HuH-7.5 (cell line): ENCODE results near the gene PHLPP1.

Source experiments
- DNase-seq: peaks from one replicate; pipeline ENCODE4 v3.0.0; 2011; ENCODE audit warnings: low spot score

The PHLPP1 gene

DNA sequence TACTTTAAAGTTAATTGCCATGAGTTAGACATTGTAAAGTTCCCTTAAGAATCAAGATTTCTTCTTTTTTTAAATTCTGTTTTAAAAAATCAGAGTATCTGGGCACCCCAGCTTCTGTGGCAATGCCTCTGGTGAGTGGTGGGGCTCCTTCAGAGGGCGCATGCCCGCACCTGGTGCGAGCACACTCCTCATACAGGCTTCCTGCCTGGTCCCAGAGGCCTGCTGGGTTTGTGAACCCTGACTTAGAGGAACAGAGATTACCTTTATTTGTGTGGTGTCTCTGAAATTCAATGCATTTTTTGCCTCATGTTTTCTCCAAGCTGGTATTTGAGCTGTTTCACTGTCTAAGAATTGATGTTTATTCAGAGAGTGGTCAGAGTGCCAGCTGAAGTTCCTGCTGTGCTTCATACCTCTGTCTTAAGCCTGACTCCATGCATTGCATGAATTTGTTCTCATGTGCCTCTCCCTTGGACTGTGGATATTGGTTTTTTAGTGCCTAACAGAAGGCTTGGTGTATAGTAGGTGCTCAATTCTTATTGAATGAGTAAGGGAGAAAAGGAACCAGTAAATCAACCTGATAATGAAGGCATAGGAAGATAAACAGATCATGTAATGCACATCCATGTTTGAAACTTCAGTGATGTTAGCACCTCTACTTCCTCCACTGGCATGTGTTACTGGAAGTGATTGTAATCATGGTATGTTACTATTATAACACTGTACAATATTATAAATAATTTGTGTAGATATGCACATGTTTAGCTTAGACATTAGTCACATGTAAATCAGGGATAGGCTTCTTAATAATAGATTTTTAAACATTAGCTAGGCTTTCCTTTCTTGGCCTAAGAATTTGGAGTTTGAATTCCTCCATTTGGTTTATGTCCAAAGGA, 29.0 kb downstream of the PHLPP1 start:
- no peak for DNase-seq

DNA sequence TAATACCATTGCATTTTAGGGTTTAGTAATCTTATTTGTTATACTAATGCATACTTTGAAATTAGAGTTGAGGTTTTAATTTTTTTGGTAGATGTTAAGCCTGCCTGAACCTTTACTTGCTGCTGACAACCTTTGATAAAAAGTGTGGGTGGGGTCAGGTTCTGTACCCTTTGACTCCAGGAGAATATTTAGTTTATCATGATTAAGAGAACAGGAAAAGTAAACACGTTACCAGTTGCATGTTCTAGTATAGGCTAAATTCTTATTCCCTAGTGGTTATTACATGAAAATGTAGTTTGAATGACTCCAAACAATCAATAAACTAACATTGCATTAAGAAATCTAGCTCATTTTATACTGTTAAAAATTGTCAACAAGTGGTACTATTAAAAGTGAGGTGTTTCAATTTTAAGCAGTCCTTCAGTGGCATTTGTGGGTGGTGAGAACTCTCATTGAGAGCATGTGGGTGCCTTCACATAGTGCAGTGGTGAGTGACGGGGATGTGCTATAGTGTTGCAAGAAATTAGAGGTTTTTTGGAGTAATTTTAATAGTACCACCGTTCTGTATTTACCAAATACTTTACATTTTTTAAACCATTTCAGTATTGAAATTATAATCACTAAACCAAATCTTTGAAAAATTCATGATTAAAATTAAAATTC, 29.9 kb downstream of the PHLPP1 start:
- DNase-seq, result no peak

DNA sequence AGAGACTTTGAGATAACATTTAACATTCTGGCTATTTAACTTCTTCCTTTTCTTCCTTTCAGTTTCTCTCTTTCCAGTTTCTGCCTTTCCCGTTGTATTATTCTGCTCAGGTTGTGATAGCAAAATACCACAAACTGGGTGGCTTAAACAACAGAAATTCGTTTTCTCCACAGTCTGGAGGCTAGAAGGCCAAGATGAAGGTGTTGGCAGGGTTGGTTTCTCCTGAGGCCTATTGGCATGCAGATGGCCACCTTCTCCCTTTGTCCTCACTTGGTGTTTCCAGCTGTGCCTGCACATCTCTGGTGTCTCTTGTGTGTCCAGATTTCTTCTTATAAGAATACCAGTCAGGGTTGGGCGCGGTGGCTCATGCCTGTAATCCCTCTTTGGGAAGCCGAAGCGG, 34.0 kb downstream of the PHLPP1 start:
- DNase-seq, result no peak

DNA sequence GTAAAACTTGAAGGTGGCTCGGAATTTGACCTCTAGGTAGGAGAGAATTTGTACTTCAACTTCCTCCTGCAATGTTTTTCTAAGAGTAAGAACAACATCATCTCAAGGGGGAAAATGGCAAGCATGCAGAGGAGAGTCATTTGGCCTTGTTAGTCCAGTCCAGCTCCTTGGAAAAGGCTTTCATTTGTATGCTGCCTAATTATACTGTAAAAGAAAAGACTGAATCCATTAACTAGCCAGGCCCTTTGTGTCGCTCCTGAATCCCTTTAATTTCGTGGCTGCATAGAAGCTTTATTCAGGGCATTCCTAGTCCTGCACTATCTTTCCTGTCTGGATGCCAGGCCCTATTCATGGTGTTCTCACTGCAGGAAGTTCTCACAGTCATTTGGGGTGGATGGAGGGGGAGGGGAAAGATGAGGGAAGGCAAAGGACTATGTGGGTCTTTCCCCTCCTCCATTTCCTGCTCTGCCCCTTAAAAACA, 36.0 kb downstream of the PHLPP1 start:
- no peak for DNase-seq

DNA sequence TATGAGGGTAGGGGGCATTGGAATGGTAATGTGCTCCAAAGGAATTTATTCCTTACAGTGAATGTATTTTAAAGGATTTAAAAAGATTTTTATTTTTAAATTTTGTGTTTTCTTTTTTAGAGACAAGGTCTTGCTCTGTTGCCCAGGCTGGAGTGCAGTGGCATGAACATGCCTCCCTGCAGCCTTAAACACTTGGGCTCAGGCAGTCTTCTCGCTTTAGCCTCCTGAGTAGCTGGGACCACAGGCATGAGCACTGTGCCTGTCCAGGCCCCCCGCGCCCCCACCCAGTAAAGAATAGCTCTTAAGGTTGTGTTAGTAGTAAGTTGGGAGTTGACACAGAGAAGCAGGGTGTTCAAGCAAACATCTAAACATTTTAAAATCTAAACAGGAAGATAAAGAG, 36.6 kb downstream of the PHLPP1 start:
- no peak for DNase-seq

DNA sequence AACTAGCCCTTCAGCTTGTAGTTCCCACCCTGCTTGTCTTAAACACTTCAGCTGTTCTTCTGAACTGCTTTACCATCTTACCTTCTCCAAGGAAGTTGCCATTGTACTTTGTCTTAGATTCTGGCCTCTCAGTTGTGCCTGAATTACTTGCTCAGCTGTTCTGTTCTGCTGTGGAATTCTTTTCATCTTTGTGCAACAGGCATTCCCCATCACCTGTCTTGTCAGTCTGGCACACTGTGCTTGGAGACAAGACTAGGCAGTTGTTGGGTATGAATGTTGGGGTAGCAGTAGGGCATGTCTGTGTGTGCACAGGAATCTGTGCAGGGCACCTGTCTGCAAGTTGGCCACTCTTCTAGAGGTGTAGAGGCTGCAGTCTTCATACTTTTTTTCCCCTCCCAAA, 38.7 kb downstream of the PHLPP1 start:
- no peak for DNase-seq

DNA sequence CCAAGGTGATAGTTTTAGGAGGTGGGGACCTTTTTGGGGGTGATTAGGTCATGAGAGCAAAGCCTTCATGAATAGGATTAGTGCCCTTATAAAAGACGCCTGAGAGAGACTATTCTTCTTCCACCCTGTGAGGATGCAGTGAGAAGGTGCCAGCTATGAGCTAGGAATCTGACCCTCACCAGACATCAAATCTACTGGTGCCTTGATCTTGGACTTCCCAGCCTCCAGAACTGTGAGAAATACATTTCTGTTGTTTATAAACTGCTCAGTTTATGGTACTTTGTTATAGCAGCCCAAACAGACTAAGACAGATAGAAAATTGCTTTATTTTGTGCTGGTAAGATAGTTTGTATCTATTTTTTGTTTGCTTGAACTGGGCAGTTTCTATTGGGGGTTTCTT, 40.1 kb downstream of the PHLPP1 start:
- no peak for DNase-seq

DNA sequence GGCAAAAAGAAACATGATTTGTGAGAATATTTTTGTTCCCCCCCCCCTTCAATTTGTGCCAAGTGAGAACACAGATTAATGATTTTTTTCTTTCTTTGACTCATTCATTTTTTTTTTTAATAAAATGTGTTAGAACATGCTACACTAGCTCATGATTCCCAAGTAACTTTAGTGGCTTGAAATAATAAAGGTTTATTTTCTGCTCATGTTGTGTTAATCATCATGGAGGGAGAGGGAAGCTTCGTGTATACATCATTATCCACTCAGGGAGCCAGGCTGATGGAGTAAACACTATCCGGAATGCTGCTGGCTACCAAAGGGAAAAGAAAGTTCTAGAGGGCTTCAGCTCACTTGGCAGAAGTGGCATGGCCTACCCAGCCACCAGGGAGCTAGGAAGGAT, 40.6 kb downstream of the PHLPP1 start:
- no peak for DNase-seq

DNA sequence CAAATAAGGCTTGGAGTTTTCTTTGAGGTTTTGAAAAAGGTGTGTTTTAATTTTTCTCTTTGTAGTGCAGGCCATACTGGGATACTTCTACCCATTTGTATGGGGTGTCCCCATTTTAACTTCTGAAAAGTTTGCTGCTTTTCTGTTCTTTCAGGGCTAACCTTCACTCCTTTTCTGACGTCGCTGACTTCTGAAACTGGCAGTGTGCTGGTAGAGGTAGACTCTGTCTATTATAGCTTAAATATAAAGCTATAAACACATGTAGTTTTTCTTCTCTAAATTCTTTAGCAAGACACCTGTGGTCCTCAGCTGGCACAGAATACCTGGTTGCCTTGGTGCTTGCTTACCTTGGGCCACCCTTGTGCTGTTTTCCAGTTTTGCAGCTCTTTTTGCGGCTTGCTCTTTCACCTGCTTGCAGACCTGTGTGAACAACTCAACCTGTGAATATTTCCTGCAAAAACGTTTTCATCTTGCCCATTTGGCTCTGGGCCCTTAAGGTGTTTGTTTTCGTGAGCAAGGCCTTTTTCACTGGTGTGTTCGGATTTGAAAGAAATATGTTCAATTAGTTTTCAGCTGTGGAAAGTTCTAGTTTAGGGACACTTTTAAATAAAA, 42.2 kb downstream of the PHLPP1 start:
- no peak for DNase-seq

DNA sequence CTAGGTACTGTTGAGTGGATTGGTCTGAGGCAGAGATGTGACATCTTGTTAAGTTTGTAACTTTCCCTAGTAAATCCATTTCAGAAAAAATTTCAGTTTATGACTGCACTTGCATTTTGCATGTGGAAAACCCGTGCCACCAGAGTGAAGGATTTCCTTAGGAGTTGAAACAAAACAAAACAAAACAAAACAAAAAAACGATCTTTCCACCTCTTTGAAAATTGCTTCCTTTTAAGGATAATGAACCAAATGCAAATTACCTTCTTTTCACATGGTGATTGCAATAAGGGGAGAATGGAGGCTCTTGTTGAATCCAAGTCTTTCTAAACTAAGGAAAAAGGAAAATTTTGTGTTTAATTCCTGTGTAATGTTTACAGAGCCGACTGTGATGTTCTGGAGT, 43.2 kb downstream of the PHLPP1 start:
- DNase-seq, result no peak

DNA sequence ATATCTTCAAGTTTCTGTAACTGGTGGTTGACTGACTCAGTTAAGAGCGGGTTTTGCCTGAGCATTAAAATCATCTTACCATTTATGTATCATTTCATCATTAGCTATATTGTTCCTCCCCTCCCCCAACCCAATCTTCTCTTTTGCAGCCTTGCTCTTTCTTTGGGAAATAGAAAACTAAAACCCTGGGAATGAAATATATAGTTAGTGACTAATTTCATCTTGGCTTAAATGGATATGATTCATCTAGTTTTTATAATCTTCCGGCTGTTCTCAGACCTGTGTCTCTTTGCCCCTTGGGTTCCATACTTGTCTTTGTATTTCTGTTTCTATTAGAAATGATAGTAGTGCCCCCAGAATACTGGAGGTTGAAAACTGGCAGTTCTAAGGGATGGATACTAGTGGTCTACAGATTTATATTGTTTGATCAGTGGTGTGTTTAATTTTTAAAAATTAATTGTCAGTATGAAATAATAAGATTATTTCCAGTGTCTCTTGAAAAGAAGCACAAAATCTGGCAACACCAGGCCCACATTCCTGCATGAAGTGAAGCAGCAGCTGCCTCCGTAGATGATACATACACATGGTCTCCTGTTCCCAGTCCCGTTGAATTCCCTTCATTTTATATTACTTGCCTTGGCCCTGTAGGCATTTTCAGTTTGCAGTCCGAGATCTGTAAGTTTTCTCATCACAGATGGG, 44.5 kb downstream of the PHLPP1 start:
- DNase-seq, result no peak

DNA sequence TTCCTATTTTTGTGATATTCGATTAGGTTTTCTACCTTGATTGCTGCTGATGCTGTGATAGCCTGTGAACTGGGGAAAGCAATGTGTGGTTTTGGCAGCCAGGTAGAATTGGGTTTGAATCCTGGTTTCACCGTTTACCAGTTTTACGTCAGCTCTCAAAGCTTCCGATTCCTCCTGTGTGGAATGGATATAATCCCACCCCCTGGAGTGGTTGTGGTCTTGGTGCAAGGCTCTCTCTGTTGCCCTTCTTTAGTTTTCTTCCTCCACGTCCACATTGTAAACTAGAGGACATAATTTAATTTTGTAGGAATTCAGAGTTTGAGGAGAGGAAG, 45.0 kb downstream of the PHLPP1 start:
- DNase-seq, result no peak

DNA sequence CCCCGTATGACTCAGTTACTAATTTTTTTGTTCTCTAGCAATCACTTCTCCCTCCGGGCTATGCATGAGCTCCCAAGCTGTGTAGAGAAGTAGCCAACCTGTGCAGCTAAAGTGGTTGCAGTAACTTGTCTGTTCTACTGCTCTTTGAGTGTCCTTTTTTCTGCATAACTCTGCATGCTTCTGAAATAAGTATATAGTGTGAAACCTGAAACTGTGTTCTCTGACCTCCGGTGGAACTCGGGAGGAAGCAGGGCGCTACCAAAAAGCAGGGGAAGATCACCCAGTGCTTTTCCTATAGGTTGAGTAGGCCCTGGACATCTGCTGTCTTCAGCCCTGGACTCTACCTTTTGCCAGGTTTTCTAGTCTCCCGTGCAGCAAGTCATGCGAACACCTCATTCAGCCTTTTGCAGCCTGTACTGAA, 47.8 kb downstream of the PHLPP1 start:
- no peak for DNase-seq

DNA sequence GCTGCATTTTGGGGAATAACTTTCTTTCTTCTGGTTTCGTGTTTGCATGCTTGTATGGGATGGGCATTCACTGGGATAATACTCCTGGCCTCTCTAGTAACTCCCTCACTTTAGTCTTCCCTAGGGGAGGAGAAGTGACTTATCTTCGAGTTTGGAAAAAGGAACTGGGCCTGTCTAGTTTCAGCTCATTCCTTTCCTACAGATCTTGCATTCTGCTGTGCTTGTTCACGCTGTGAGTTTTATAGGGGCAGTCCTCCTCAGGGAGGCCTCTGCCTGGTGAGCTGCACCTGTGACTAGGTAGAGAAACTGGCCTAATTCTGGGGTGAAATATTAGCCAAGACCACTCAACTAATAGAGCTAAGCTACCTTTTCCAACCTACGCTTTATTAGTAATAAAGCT, 50.9 kb downstream of the PHLPP1 start:
- DNase-seq, result no peak

DNA sequence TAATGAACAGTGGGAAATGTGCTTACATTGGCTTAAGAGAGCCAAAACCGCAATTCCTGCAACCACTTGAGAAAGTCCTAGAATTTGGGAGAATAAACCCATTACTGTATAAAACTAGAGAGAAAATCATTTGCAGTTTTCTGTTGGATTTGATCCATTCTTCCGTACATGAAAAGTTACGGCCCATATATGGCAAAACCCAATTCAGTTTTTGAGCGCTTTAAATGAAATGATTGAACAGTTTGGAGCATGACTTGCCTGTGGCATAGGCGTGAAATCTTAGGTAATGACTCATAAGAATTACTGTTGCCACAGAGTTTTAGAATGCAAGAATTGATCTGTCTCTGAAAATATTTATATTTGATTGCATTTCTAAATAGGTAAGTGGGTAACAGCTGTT, 52.0 kb downstream of the PHLPP1 start:
- DNase-seq, result no peak

DNA sequence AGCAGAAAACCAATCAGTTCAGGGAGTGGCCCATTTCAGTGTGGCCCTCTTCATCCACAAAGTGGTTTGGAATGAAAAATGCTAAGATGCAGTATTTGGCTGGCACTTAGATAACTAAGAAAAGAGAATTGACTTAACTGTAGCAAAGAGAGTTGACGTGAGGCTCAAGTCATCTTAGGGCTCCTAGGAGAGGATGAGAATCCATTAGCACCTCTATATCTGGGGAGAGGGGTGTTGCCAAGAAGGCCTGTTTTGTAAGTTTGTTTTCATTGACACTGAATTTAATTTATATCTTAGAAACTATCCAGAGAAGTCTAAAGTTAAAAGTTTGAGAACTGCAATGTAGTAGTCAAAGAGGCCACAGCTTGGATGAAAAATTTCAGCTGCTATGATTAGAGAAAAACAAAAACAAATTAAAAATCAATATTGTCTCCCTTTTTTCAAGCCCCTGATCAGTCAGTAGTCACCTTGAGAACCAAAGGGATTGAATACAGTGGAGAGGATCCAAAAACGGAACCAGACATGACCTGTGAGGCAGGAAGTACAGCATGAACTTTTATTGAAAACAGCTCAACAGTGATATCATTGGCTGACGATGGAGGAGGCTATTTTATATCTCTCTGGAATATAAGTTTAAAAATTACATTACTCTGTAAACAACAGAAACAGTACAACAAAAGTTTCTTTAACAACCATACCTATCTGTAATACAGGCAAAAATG, 52.7 kb downstream of the PHLPP1 start:
- DNase-seq, result no peak

DNA sequence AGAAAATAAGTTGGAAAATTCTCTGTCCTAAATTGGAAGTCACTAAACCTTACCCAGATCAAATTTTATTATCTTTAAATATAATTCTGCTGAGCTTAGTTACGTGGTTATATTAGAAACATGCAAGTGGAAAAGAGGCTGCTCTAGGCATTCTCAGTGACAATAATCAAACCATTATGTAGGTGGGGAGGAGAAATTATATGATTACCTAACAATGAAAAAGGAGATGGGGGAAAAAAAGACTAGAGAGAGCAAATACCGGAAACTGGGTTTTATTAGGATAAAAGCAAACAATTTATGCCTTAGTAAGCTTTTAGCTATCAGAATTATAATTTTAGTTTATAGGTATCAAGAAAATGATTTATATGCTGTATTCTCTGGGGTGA, 53.2 kb downstream of the PHLPP1 start:
- DNase-seq, result no peak

DNA sequence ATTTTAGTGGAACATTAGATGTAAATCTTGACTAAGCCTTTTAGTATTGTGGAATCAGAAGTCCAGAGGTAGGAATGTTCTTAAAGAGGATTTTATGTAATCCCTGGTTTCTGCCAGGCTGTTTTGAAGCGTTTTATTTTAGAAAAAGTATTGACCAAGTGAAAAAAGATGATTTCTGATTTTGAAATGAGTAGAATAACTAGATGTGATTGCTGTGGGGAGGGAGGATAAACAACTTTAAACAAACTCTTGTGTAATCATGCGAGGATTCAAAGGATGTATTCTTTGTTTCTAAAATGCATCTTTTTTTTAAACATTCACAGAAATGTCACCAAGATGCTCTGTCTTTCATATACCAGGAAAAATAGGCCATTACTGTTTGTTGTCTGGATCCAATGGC, 53.9 kb downstream of the PHLPP1 start:
- DNase-seq, result no peak

DNA sequence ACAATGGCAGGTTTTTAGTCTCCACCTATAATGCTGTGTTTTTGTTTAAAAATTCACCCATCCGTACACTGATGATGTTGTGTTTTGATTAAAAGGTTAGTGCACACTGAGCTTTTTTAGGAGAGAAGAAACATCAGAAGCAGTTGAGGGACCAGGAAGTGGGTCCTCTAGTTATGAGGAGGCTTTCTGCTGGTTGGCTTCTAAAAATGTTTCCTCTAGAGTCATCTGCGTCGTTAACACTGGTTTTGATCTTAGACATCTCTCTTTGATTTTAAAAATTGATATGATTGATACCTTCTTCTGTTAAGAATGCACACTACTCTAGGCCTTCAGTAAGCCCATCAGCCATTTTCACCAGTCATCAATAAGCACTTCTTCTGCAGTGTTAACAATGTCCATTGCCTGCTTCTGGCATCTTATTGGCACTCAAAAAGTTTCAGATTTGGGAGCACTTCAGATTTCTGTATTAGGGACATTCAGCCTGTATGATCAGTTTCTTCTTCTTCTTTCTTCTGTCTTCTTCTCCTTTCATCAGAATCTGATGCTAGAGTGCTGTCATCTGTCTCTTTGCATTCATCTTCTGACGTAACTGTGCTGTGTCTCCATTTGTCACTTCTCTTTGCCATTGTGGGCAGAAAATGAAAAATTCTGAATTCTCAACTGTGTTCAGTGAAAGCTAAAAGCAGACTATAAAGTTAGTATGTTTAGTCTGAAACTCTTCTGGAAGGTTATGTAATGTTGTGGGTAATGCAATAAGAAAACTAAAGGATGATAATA, 56.3 kb downstream of the PHLPP1 start:
- no peak for DNase-seq

DNA sequence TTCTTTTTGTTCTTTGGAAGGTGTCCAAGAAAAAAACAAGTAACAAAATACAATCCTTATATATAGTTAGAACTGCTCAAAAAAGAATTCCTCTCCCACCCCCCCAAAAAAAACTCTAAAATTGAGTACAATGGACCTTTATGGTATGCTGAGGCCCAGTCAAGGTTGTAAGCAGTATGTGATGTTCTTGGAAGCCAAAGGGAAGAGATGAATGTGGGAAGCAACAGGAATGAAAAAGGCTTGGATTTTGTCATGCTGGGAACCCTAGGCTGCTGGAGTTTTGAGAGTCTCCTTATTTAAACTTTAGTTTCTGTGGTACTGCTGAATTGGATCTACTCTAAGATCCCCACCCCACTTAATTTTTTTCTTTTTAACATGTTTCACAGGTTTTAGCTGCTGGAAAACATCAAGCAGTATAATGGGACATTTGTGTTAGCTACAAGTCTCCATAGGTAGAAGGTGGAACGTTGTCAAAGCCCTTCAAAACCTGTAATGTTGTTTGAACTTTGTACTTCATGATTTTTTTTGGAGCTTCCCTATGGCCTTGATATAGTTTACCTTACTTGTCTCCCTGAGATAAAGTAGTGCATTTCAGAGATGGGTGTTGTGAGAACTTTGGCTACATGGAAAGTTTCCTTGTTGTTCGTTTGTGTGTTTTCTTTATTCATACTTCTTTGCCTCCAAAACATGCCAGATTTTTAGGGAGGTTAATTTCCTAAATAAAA, 57.7 kb downstream of the PHLPP1 start:
- no peak for DNase-seq

DNA sequence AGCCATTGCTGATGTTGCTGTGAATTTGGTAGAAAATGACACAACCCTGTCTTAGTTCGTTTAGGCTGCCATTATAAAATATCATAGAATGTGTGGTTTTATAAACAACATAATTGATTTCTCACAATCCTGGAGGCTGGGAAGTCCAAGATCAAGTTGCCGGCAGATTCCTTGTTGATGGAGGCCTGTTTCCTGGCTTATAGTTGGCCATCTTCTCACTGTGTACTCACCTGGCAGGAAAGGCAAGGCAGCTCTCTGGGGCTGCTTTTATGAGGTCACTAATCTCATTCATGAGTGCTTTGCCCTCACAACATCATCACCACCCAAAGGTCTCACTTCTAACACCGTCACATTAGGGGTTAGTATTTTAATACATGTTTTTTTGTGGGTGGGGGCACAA, 58.4 kb downstream of the PHLPP1 start:
- DNase-seq, result no peak
